ENCODE results near the gene COIL.

GRCh38 chr17:56917559-56918296 lies 43.1 kb downstream of the COIL start:
- no peak for TF ChIP-seq POLR2AphosphoS5 (IDR thresholded peaks at IDR 0.05; ENCODE audit: low read depth, low read length)
- TF ChIP-seq POLR2A (IDR thresholded peaks at IDR 0.05; ENCODE audit: borderline replicate concordance, extremely low read depth, insufficient read depth, insufficient read length): no peak
- TF ChIP-seq EZH2 (IDR thresholded peaks at IDR 0.05): no peak
- no peak for TF ChIP-seq CTCF (IDR thresholded peaks at IDR 0.05 in 2 of 3, conservative IDR thresholded peaks at IDR 0.05 in 1 of 3; ENCODE audit: borderline replicate concordance in 1 of 3, insufficient read depth in 1 of 3, low read depth in 2 of 3, low read length in 2 of 3)
- no peak for TF ChIP-seq REST (IDR thresholded peaks at IDR 0.05; ENCODE audit: low read depth)
- no peak for TF ChIP-seq JUND (IDR thresholded peaks at IDR 0.05)
- TF ChIP-seq SIN3A (IDR thresholded peaks at IDR 0.05; ENCODE audit: low read depth): no peak
- TF ChIP-seq EZH2phosphoT487 (IDR thresholded peaks at IDR 0.05; ENCODE audit: borderline replicate concordance): no peak
- TF ChIP-seq ZFX (IDR thresholded peaks at IDR 0.05): no peak
- no peak for TF ChIP-seq RAD21 (IDR thresholded peaks at IDR 0.05; ENCODE audit: low read depth)
- TF ChIP-seq ZBTB33 (IDR thresholded peaks at IDR 0.05; ENCODE audit: extremely low read depth, insufficient replicate concordance, low read length): no peak
- no peak for TF ChIP-seq FOSL1 (IDR thresholded peaks at IDR 0.05; ENCODE audit: low read depth)
- TF ChIP-seq CEBPB (IDR thresholded peaks at IDR 0.05; ENCODE audit: low read depth): no peak
